GM18505 (cell line): Measurements from ENCODE around the gene CEP112.

ENCODE experiments used
- ATAC-seq: cut with Tn5 transposase; IDR thresholded peaks from one replicate; pipeline ENCODE4 v1.9.1; 2021; ENCODE audit not compliant: unreplicated experiment
- POLR2A ChIP-seq: IDR thresholded peaks from 4 replicates; pipeline ENCODE4 v1.6.1; 2011; ENCODE audit warnings: borderline replicate concordance; ENCODE audit not compliant: insufficient read depth, insufficient read length; ENCODE audit errors: extremely low read depth

Gene CEP112

DNA sequence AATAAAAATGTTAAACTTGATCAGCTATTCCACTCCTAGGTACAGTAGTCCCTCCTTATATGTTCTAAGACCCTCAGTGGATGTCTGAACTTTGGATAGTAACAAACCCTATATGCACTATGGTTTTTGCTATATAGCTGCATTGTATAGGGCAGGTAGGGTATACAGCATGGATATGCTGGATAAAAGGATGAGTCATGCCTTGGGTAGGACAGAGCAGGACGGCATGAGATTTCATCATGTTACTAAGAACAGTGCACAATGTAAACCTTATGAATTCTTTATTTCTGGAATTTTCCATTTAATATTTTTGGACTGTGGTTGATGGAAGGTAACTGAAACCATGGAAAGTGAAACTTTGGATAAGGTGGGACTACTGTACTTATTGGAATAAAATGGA, 235.1 kb downstream of the CEP112 start:
- ATAC-seq = no peak
- TF ChIP-seq POLR2A = no peak

DNA sequence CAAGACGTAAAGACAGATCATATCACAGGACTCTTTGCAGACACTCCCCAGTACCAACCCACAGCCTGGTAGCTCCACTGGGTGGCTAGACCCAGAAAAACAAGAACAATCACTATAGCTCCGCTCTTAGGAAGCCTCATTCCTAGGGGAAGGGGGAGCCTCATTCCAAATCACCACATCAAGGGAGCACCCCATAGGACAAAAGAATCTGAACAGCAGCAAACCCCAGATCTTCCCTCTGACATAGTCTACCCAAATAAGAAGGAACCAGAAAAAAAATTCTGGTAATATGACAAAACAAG, 237.8 kb downstream of the CEP112 start:
- TF ChIP-seq POLR2A = no peak
- no peak for ATAC-seq

DNA sequence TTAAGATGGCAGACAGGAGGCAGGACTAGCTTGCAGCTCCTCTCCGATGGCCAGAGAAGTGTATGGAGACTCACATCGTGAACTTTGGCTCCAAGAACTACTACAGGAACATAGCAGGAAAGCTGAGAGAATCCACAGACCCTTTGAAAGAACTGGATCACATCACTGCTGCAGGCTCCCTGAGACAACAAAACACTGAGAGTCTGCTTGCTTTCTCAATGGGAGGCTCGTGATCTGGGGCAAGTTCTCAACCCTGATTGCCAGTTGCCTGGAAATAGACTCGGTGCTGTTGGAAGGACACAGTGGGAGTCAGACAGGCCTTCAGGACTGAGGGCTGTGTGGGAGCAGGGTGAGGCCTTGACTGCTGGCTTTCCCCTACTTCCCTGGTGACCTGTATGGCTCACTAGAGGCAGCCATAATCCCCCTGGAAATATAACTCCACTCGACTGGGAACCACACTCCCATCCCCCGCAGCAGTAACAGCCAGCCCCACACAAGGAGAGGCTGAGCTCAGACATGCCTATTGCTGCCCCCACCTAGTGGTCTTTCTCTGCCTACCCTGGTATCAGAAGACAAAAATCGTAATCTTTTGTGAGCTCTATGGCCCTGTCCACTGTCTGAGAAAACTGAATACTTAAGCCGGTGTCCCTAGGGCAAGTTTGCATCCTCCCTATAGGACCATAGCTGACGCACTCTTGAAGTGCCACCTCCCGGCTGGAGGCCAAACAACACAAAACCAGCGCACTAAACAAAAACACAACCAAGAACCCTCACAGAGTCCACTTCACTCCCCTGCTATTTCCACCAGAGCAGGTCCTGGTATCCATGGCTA, 238.4 kb downstream of the CEP112 start:
- ATAC-seq = no peak
- TF ChIP-seq POLR2A = no peak

DNA sequence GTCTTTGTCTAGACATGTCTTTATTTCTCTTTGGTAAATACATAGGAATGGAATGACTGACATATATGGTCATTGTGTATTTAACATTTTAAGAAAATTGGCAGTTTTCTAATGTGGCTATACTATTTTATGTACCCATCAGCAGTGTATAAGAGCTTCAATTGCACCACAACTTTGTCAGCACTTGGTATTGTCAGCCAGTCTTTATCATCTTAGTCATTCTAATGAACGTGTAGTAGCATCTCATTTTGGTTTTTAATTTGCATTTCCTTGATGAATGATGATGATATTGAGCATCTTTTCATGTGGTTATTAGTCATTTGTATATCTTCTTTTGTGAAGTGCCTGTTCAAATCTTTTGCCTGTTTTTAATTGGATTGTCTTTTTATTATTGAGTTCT, 239.3 kb downstream of the CEP112 start:
- no peak for ATAC-seq
- no peak for TF ChIP-seq POLR2A

DNA sequence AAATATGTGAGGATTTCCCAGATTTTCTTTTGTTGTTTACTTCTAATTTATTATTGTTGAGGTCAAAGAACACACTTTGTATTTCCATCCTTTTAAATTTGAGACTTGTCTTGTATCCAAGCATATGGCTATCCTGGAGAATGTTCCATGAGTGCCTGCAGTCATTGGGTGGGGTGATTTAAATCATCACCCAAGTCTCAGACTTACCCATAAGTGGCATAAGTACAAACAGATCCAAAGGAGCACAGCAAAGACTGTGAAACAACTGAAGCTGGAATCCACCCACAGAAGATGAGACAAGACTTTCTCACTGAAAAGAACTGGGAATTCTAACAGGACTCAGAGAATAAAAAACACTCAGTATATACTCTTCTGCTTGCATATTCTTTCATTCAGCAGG, 239.9 kb downstream of the CEP112 start:
- no peak for TF ChIP-seq POLR2A
- ATAC-seq = no peak

DNA sequence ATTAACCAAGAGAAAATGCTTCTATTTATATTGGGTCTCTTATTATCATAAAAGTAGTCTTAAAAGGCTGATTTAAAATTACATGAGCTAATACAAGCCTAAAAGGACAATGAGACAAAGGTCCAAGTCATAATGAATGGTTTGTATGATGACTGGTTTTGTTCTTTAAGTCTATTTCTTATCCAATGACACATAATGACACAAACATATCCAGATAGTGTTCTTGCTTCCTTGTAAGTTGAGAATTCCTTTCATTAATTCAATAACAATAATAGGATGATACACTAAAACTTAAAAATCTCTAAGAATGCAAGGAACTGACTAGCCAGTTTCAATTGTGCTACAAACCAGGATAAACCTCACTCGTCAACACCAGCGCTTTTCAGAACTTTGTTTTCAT, 244.1 kb downstream of the CEP112 start:
- ATAC-seq = no peak
- TF ChIP-seq POLR2A = no peak

DNA sequence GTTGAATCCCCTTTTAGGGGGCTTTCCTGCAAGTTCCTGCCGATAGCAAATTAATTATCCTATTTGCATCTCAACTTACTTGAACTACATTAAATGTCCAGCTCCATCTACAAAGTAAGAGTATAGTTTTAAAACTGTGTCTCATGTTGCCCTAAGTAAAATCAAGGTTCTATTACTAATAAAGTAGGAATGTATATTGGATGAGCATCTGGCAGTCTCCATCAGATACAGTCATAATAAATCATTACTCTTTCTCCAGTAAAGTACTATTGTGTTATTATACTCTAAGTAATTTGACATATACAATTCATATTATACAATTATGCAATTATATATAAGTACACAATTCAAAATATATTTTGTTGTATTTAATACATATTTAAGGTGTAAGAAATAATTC, 249.3 kb downstream of the CEP112 start:
- TF ChIP-seq POLR2A = no peak
- no peak for ATAC-seq

DNA sequence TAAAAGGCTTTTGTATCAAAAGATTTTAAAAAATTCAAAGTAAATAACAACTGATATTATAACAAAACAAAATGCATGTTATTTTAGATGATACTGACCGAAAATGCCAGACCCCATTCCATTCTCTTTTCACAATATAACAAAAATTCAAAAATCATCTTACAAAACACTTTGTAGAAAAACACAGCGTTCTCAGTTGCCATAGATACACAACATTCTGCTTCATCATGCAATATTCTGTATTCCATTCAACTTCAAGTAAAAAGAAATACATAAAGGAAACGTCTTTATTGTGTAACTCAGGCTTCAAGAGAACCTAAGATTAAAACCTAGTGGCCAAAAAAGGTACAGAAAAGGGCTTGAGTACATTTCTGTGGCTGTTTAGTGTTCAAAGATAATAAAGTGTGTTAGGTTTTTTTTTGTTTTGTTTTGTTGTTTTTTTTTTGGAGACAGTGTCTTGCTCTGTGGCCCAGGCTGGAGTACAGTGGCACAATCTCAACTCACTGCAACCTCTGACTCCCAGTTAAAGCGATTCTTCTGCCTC, 250.5 kb downstream of the CEP112 start:
- no peak for TF ChIP-seq POLR2A
- ATAC-seq = no peak

DNA sequence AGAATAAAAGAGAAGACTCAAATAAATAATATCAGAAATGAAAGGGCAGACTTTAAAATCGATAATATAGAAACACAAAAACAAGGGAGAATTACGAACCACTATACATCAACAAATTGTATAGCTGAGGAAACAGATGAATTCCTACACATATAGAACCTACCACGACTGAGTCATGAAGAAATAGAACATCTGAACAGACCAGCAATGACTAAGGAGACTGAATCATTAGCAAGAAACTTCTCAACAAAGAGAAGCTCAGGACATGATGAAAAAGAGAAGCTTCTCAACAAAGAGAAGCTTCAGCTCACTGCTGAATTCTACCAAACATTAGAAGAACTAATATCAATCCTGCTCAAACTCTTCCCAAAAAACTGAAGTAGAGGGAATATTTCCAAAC, 255.9 kb downstream of the CEP112 start:
- ATAC-seq = no peak
- no peak for TF ChIP-seq POLR2A

DNA sequence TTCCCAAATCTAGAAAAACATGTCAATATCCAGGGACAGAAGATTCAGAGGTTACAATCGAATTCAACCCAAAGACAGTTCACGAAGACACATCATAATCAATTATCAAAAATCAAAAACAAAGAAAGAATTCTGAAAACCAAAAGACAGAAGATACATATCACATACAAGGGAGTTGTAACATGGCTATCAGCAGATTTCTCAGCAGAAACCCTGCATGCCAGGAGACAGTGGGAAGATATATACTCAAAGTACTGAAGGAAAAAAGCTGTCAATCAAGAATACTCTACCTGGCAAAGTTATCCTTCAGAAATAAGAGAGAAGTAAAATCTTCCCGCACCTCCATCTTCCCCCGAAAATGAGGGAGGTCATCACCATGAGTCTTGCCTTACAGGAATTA, 258.6 kb downstream of the CEP112 start:
- TF ChIP-seq POLR2A = no peak
- no peak for ATAC-seq

DNA sequence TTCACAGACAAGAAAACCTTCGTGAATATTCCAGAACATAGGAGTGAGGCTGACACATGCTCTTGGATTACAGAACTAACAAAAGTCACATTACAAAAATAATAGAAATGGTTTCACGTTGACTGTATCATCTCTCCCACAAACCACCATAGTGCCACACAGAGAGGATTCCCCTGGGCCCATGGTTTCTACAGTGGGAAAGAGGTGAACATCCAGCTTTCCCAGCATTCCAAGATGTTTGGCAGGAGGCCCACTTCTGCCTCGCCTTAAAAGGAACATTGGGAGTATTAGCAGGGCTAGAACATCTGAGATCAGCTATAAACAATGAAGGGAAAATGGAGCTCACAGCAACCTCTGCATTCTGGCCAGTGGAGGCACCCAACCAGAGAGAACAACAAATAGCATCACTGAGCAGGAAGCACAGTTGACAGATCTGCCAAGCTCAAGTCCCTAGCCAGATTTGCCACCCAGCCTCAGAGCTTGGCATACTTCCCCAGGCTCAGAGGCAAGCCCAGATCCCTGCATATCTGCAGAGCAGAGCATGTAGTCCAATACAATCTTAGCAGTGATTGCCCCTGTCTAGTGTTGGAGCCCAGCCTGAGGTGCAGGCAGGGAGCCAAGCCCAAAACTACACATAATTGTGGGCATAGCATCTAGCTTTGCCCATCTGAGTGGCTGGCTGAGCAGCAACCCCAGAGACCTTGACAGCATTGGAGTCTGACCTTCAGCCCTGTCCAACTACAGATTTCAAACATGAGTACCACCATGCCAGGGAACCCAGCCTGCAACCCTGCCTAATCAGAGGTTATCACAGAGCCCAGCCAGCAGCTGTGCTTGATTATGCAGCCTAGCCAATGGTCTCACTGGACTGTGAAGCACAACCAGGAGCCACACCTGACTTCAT, 260.4 kb downstream of the CEP112 start:
- no peak for TF ChIP-seq POLR2A
- no peak for ATAC-seq

DNA sequence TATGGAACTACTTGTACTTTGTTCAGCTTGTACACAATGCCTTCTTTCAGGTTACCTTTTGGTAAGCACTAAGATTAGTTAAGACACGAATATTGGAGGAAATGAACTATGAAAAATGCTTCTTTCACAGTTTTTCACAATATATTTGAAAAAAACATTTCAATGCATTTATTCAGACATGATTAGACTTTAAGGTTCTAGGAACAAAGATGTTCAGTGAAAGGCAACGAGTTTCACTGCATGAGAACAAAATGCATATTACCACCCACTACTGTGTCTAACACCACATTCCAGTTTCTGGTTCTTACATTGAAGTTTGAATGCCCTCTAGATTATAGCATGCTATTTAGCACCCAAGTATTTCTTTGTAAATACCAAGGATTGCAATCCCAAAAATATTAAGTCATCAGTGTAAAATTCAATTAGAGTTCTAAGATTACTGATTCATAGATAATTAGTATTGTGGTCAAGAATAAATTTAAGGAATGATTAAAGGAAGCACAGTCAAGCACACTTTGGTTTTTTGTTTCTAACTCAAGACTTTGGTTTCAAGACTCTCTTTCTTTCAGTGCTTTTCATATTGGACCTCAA, 261.7 kb downstream of the CEP112 start:
- TF ChIP-seq POLR2A = no peak
- ATAC-seq = no peak

DNA sequence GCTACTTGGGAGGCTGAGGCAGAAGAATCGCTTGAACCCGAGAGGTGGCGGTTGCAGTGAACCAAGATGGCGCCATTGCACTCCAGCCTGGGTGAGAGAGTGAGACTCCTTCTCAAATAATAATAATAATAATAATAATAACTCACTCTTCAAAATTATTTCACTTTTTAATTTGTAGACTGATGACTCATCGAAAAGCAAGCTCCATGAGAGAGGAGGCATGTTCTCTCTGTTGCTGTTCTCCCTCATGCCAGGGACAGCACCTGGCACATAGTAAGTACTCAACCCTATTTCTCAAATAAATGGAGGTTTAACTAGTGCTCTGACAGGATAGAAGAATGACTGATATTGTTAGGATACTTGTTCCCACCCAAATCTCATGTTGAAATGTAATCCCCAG, 265.3 kb downstream of the CEP112 start:
- ATAC-seq = no peak

More for the DNA sequence above, 265.3 kb downstream of the CEP112 start:
- TF ChIP-seq POLR2A = no peak
